Measurements from ENCODE around the gene DDX25. TPM values are rescaled to one million over a fixed set of nuclear protein-coding genes. Genes with fewer than 3 reads are reported as not detected.
A peak's percentile ranks its signal among the peaks of the same experiment; 100 is the strongest.

Gene DDX25
- total and polyA plus RNA-seq, 10 of the 15 experiments (the other 5 are each of a cell fraction or from before 2014, with no cell fraction given), result 0.05 TPM; not detected in 9

GRCh38 chr11:125935618-125936199 lies 31.4 kb downstream of the DDX25 start:
- ChIA-PET RAD21 (ENCODE audit: unreplicated experiment) (interaction anchor here (1.1 to 1.6 kb wide), 2 partner anchors 255 to 258 kb away, joined by 3 to 8 read pairs; no protein-coding TSS in a partner anchor), CTCF (interaction anchor here (0.6 to 12.1 kb wide), 6 partner anchors 8 to 364 kb away, joined by 3 to 220 read pairs (median 4); no protein-coding TSS in a partner anchor), POLR2A (no interaction called here), SMC1A (ENCODE audit: uncharacterized antibody, unreplicated experiment) (interaction anchor here (1.0 kb wide), 1 partner anchor 188 kb away, joined by 3 read pairs; no protein-coding TSS in a partner anchor)
- H3K9me3 ChIP-seq (replicated peaks; ENCODE audit: control insufficient read depth, insufficient read depth, low read length), result no peaks in the 10 kb centered on the region
- no peak overlapping the region for H3K4me2 ChIP-seq (ENCODE audit: control insufficient read depth, insufficient read depth)
- intact Hi-C loops (cut with micrococcal nuclease; ENCODE audit: unreplicated experiment) (no loop called here), in situ Hi-C loops (cut with MboI) (no loop called here)
- TF ChIP-seq MEF2B (IDR thresholded peaks at IDR 0.05; ENCODE audit: partially characterized antibody, poor library complexity, severe bottlenecking), result no peak
- DNase-seq (ENCODE audit: low read depth, low spot score) (no peak), ATAC-seq (no peak), FAIRE-seq (no peak)
- no peak overlapping the region for H2AFZ ChIP-seq (ENCODE audit: control insufficient read depth, low read depth, low read length)
- no peak overlapping the region for H3K27ac ChIP-seq (ENCODE audit: control insufficient read depth, insufficient read depth)
- H4K20me1 ChIP-seq (ENCODE audit: control insufficient read depth, insufficient read depth), result no peaks in the 10 kb centered on the region
- H3K9ac ChIP-seq (ENCODE audit: control insufficient read depth, insufficient read depth, low read length), result no peak overlapping the region
- WGBS (ENCODE audit: insufficient coverage, insufficient replicate concordance, low lambda C conversion rate, missing lambda C conversion rate), result 47% methylated on average over 12 of the region's 12 CpGs
- no peaks in the 10 kb centered on the region for H3K36me3 ChIP-seq (ENCODE audit: control insufficient read depth in 2 of 2, insufficient read depth in 2 of 2, low read length in 1 of 2)
- H3K27me3 ChIP-seq (replicated peaks in 1 of 2; ENCODE audit: control insufficient read depth in 2 of 2, insufficient read depth in 2 of 2, low read length in 1 of 2), result no peaks in the 10 kb centered on the region; a peak in 1 of 4 replicates
- H3K4me1 ChIP-seq (ENCODE audit: control insufficient read depth, insufficient read depth, low read length), result no peaks in the 10 kb centered on the region
- H3K4me3 ChIP-seq, result no peak overlapping the region
- no peaks in the 10 kb centered on the region for H3K79me2 ChIP-seq (ENCODE audit: control insufficient read depth, insufficient read depth, low read length)
- BruUV-seq (replicated peaks), result no TSS peak

GRCh38 chr11:125938418-125938817 lies 34.1 kb downstream of the DDX25 start:
- no peak overlapping the region for H3K27ac ChIP-seq (ENCODE audit: control insufficient read depth, insufficient read depth)
- POLR2A ChIA-PET, result interaction anchor here (1.8 kb wide), 1 partner anchor 10 kb away, joined by 4 read pairs; no protein-coding TSS in a partner anchor
- no peaks in the 10 kb centered on the region for H3K36me3 ChIP-seq (ENCODE audit: control insufficient read depth in 2 of 2, insufficient read depth in 2 of 2, low read length in 1 of 2)
- intact Hi-C loops (cut with micrococcal nuclease; ENCODE audit: unreplicated experiment), result no loop called here
- no peaks in the 10 kb centered on the region for H3K9me3 ChIP-seq (replicated peaks; ENCODE audit: control insufficient read depth, insufficient read depth, low read length)
- RAD21 ChIA-PET (ENCODE audit: unreplicated experiment), result no interaction called here
- H4K20me1 ChIP-seq (ENCODE audit: control insufficient read depth, insufficient read depth), result no peaks in the 10 kb centered on the region
- H3K27me3 ChIP-seq (replicated peaks in 1 of 2; ENCODE audit: control insufficient read depth in 2 of 2, insufficient read depth in 2 of 2, low read length in 1 of 2), result no peaks in the 10 kb centered on the region
- CTCF ChIA-PET, result interaction anchor here (12.1 kb wide), 1 partner anchor 252 kb away, joined by 220 read pairs; no protein-coding TSS in a partner anchor
- no peak overlapping the region for H3K9ac ChIP-seq (ENCODE audit: control insufficient read depth, insufficient read depth, low read length)
- in situ Hi-C loops (cut with MboI), result no loop called here
- H3K4me2 ChIP-seq (ENCODE audit: control insufficient read depth, insufficient read depth), result no peak overlapping the region
- DNase-seq (ENCODE audit: low read depth, low spot score) (no peak), ATAC-seq (no peak), FAIRE-seq (no peak)
- peak overlapping the region; percentile 28 for H2AFZ ChIP-seq (ENCODE audit: control insufficient read depth, low read depth, low read length)
- no peaks in the 10 kb centered on the region for H3K79me2 ChIP-seq (ENCODE audit: control insufficient read depth, insufficient read depth, low read length)
- 62% methylated on average over 5 of the region's 5 CpGs for WGBS (ENCODE audit: insufficient coverage, insufficient replicate concordance, low lambda C conversion rate, missing lambda C conversion rate)
- H3K4me1 ChIP-seq (ENCODE audit: control insufficient read depth, insufficient read depth, low read length), result no peaks in the 10 kb centered on the region
- BruUV-seq (replicated peaks), result no TSS peak
- SMC1A ChIA-PET (ENCODE audit: uncharacterized antibody, unreplicated experiment), result interaction anchor here (0.6 to 1.7 kb wide), 3 partner anchors 47 to 263 kb away, joined by 4 to 6 read pairs (median 4); no protein-coding TSS in a partner anchor
- H3K4me3 ChIP-seq, result no peak overlapping the region
- TF ChIP-seq GABPA (IDR thresholded peaks at IDR 0.05; ENCODE audit: low read depth) (peak; percentile 74), NFXL1 (IDR thresholded peaks at IDR 0.05; ENCODE audit: borderline replicate concordance) (no peak), CHD1 (IDR thresholded peaks at IDR 0.05; ENCODE audit: low read depth, low read length) (no peak), EZH2 (IDR thresholded peaks at IDR 0.05; ENCODE audit: borderline replicate concordance, control insufficient read depth, low read depth, low read length) (no peak), FOXM1 (IDR thresholded peaks at IDR 0.05; ENCODE audit: low read depth, low read length) (no peak), ZBTB11 (CRISPR knock-in tag; IDR thresholded peaks at IDR 0.05) (peak; percentile 40; the same call in 1 of the 2 replicates), CHD2 (IDR thresholded peaks at IDR 0.05; ENCODE audit: borderline replicate concordance, low read depth, low read length) (no peak)

Data from GM12878 (cell line).